OCI-LY1 (cell line): ENCODE measurements around the gene CLRN2.

ENCODE experiments used
- H2AFZ ChIP-seq: fragments of 200-600 bp; sonication (generic), shearing (Covaris generic); 2 replicates; pipeline ENCODE4 v1.6.0; 2014; ENCODE audit warnings: antibody characterized with exemption, mild to moderate bottlenecking, low read length
- H3F3A ChIP-seq: fragments of 200-600 bp; sonication (generic), shearing (Covaris generic); 2 replicates; pipeline ENCODE4 v1.6.0; 2014; ENCODE audit warnings: mild to moderate bottlenecking, antibody characterized with exemption, low read length, moderate library complexity; ENCODE audit not compliant: insufficient read depth
- H3K27ac ChIP-seq: fragments of 200-600 bp; sonication (generic); 2 replicates; pipeline ENCODE4 v1.5.1; 2014; ENCODE audit warnings: low read length, mixed run types, mild to moderate bottlenecking, low read depth; ENCODE audit not compliant: poor library complexity, severe bottlenecking
- H3K27me3 ChIP-seq: fragments of 200-600 bp; sonication (generic); 2 replicates; pipeline ENCODE4 v1.6.0; 2014; ENCODE audit warnings: antibody characterized with exemption, mild to moderate bottlenecking, low read length, moderate library complexity; ENCODE audit not compliant: insufficient read depth
- H3K36me3 ChIP-seq: fragments of 200-600 bp; sonication (generic); 2 replicates; pipeline ENCODE4 v1.6.1; 2014; ENCODE audit warnings: mild to moderate bottlenecking, antibody characterized with exemption, low read length, moderate library complexity, mixed read lengths; ENCODE audit not compliant: insufficient read depth
- H3K4me1 ChIP-seq: fragments of 200-600 bp; sonication (generic); 2 replicates; pipeline ENCODE4 v1.5.1; 2014; ENCODE audit warnings: mild to moderate bottlenecking, low read length, moderate library complexity; ENCODE audit not compliant: insufficient read depth, severe bottlenecking
- H3K4me2 ChIP-seq: fragments of 200-600 bp; sonication (generic), shearing (Covaris generic); 2 replicates; pipeline ENCODE4 v1.6.1; 2014; ENCODE audit warnings: low read length
- H3K4me3 ChIP-seq: fragments of 200-600 bp; sonication (generic); 2 replicates; pipeline ENCODE4 v1.5.1; 2014; ENCODE audit warnings: low read length, low read depth, mild to moderate bottlenecking, mixed read lengths; ENCODE audit not compliant: poor library complexity, severe bottlenecking
- H3K79me2 ChIP-seq: fragments of 200-600 bp; shearing (Covaris generic); 2 replicates; pipeline ENCODE4 v1.6.1; 2016; ENCODE audit warnings: mixed run types, low read length, mixed read lengths; ENCODE audit not compliant: insufficient read depth
- H3K9ac ChIP-seq: fragments of 200-600 bp; sonication (generic), shearing (Covaris generic); 2 replicates; pipeline ENCODE4 v1.6.1; 2014; ENCODE audit warnings: mild to moderate bottlenecking, low read length, mixed read lengths
- H3K9me2 ChIP-seq: fragments of 200-600 bp; sonication (generic), shearing (Covaris generic); 2 replicates; pipeline ENCODE4 v1.6.1; 2014; ENCODE audit warnings: low read depth, mild to moderate bottlenecking, low read length, mixed read lengths
- H3K9me3 ChIP-seq: fragments of 200-600 bp; shearing (Covaris generic); 2 replicates; pipeline ENCODE4 v1.6.1; 2014; ENCODE audit warnings: low read length, mixed read lengths
- H4K20me1 ChIP-seq: fragments of 200-600 bp; sonication (generic), shearing (Covaris generic); 2 replicates; pipeline ENCODE4 v1.6.0; 2016; ENCODE audit warnings: mild to moderate bottlenecking, low read length; ENCODE audit not compliant: insufficient read depth
- EZH2 ChIP-seq: fragments of 200-600 bp; sonication (generic), shearing (Covaris generic); IDR thresholded peaks from 2 replicates; pipeline ENCODE4 v1.8.0; 2017; ENCODE audit warnings: borderline replicate concordance, mixed run types, mild to moderate bottlenecking, antibody characterized with exemption, low read length, moderate library complexity, mixed read lengths
- TF ChIP-seq, protein P1 (sequence below): fragments of 200-600 bp; sonication (generic), shearing (Covaris generic); IDR thresholded peaks from 2 replicates; pipeline ENCODE4 v1.5.1; 2017; ENCODE audit warnings: mild to moderate bottlenecking, antibody characterized with exemption, low read length, moderate library complexity, mixed read lengths

Gene CLRN2

GRCh38 chr4:17500574-17500973, 14.4 kb upstream of the CLRN2 start:
- no peaks in the 10 kb centered on the region for H4K20me1 ChIP-seq
- no peak overlapping the region for H3K4me2 ChIP-seq
- peaks cover 3% of the 10 kb centered on the region for H3K4me1 ChIP-seq
- no peaks in the 10 kb centered on the region for H3K79me2 ChIP-seq
- TF ChIP-seq, protein P1, sequence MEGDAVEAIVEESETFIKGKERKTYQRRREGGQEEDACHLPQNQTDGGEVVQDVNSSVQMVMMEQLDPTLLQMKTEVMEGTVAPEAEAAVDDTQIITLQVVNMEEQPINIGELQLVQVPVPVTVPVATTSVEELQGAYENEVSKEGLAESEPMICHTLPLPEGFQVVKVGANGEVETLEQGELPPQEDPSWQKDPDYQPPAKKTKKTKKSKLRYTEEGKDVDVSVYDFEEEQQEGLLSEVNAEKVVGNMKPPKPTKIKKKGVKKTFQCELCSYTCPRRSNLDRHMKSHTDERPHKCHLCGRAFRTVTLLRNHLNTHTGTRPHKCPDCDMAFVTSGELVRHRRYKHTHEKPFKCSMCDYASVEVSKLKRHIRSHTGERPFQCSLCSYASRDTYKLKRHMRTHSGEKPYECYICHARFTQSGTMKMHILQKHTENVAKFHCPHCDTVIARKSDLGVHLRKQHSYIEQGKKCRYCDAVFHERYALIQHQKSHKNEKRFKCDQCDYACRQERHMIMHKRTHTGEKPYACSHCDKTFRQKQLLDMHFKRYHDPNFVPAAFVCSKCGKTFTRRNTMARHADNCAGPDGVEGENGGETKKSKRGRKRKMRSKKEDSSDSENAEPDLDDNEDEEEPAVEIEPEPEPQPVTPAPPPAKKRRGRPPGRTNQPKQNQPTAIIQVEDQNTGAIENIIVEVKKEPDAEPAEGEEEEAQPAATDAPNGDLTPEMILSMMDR, result no peak
- no peak for TF ChIP-seq EZH2
- no peaks in the 10 kb centered on the region for H3K9me3 ChIP-seq
- H3K27me3 ChIP-seq, result no peaks in the 10 kb centered on the region
- peaks cover 30% of the 10 kb centered on the region for H3K36me3 ChIP-seq
- H3K9ac ChIP-seq, result no peak overlapping the region
- H3K9me2 ChIP-seq, result no peaks in the 10 kb centered on the region
- H3F3A ChIP-seq, result no peaks in the 10 kb centered on the region
- H3K27ac ChIP-seq, result no peak overlapping the region
- no peak overlapping the region for H2AFZ ChIP-seq
- no peak overlapping the region for H3K4me3 ChIP-seq

- Histone ChIP-seq H3K4me3 (no peak overlapping the region), H3K27me3 (no peaks in the 10 kb centered on the region), H3K79me2 (no peaks in the 10 kb centered on the region), H2AFZ (no peak overlapping the region), H4K20me1 (no peaks in the 10 kb centered on the region), H3K4me2 (no peak overlapping the region), H3K4me1 (peaks cover 3% of the 10 kb centered on the region), H3K9me2 (no peaks in the 10 kb centered on the region), H3F3A (no peaks in the 10 kb centered on the region), H3K9ac (no peak overlapping the region), H3K9me3 (no peaks in the 10 kb centered on the region), H3K27ac (no peak overlapping the region), H3K36me3 (peaks cover 29% of the 10 kb centered on the region)
- no peak for TF ChIP-seq EZH2
- TF ChIP-seq, protein P1, result no peak
These were observed 12.2 kb upstream of the CLRN2 start for GRCh38 chr4:17502756-17503155.

DNA sequence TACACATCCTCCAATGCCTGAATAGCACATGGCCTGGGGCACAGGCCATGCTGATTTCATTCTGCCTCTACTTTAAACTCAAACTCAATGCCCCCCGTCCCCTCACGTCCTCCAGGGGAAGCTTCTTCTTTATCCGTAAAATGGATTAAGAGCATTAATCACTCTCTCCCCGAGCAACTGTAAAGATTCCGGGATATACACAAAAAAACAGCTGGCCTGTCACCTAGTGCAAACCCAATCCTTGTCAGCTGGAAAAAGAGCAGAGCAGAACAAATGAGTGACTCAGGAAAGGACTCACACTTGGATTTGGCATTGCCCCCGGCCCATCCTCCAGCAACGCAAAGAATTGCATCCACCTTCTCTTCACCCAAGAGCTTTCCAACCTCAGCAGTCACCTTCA, 10.9 kb upstream of the CLRN2 start:
- H3K4me1 ChIP-seq, result peaks cover 3% of the 10 kb centered on the region
- no peaks in the 10 kb centered on the region for H3F3A ChIP-seq
- no peaks in the 10 kb centered on the region for H3K9me3 ChIP-seq
- H3K9ac ChIP-seq, result no peak overlapping the region
- H3K27me3 ChIP-seq, result no peaks in the 10 kb centered on the region
- H3K4me2 ChIP-seq, result no peak overlapping the region
- H3K27ac ChIP-seq, result no peak overlapping the region
- no peaks in the 10 kb centered on the region for H3K9me2 ChIP-seq
- H4K20me1 ChIP-seq, result no peaks in the 10 kb centered on the region
- no peak overlapping the region for H3K4me3 ChIP-seq
- TF ChIP-seq, protein P1, result no peak
- no peak for TF ChIP-seq EZH2
- H2AFZ ChIP-seq, result no peak overlapping the region
- H3K36me3 ChIP-seq, result peaks cover 20% of the 10 kb centered on the region
- H3K79me2 ChIP-seq, result no peaks in the 10 kb centered on the region
